Measurements from ENCODE around the gene SLC12A3. TPM values are rescaled to one million over a fixed set of nuclear protein-coding genes. Genes with fewer than 3 reads are reported as not detected.

SLC12A3 gene
- total RNA-seq (ENCODE audit: insufficient read depth, low replicate concordance), result 0.96 TPM

GRCh38 chr16:56864960-56865359, at the start of gene SLC12A3:
SLC12A3 (plus strand) TSS chr16:56865207; CDS start chr16:56865236, 29 bp downstream.
- DNase-seq (ENCODE audit: low spot score), result no peak

DNA sequence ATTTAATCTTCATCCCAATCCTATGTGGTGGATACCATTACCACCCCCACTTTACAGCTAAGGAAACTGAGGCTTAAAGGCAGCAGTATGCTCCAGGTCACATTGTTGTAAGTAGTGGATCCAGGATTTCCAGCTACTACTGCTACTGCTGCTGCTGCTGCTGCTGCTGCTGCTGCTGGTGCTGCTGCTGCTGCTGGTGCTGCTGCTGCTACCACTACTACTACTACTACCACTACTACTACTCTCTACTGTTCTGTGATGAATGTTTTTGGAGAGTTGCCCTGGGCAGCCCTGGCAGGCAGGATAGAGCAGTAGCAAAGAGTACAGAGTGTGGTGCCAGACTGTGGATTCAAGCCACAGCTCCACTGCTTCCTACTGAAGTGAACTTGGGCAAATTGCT, 49.3 kb upstream of the SLC12A3 start:
- no peak for DNase-seq (ENCODE audit: low spot score)

DNA sequence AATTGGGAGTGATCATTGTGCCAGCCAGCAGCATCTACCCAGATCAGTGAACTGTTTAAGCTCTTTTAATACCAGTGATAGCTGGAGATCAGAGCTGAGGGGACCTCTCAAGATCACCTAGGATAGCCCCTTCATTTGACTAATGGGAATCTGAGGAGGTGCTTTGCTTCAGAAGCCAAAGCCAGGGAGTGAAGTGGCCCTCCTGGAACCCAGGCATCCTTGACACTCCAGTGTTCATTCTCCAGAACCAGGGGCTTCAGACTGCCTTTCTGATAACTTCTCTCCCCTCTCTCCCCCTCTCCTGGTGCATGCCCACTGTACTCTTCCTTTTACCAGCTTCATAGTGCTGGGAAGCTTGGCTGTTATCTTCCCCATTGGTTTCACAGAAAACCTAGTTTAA, 48.0 kb upstream of the SLC12A3 start:
- no peak for DNase-seq (ENCODE audit: low spot score)

DNA sequence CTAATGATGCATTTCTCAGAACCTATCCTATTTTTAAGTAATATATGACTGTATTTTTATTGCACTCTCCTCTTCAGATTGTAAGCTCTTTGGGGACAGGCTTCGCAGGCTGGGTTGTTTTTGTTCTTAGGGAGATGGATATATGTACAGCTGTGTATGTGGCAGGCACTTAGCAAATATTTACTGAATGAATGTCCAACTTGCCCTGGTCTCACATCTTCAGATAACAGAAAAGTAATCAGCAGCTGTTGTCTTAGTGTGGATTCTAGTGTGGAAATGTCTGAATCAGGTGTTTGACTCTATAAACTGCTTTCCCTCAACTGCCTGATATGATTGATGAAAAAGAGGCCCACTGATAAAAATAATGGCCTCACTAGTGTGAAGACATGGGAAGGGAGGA, 47.1 kb upstream of the SLC12A3 start:
- DNase-seq (ENCODE audit: low spot score), result no peak

- no peak for DNase-seq (ENCODE audit: low spot score)
These were observed 41.8 kb upstream of the SLC12A3 start for GRCh38 chr16:56823081-56823733.

DNA sequence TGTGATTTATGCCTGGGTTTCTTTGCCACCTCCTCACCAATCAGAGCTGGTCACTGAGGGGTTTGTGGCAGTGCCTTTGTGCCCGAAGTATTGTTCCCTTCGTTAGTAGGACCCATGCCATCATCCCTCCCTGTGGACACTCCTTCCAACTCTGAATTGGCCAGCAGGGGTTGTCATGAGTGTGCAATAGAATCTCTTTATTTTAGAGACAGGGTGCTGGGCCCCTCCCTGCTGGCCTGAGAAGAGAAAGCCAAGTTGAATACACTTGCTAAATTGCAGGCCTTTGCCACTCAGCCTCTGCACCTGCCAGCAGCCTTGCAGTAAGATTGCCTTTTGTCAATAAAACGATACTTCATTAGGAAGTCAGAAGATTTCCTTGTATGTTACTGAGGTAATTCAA, 40.7 kb upstream of the SLC12A3 start:
- no peak for DNase-seq (ENCODE audit: low spot score)

DNA sequence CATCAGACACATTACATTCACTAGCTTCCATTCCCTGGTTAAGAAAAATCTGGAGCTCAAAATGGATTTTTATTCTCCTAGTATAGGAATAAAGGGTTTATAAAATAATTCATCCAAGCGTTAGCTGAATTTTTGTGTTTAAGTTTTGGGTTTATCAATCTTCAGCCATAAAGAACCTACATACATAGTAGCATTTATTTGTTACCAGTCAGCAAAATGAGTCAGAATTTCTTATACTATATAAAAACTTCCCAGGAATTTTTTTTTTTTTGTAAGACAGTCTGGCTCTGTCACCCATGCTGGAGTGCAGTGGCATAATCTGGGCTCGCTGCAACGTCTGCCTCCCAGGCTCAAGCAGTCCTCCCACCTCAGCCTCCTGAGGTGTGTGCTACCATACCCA, 40.2 kb upstream of the SLC12A3 start:
- DNase-seq (ENCODE audit: low spot score), result no peak

- no peak for DNase-seq (ENCODE audit: low spot score)
These were observed 39.2 kb upstream of the SLC12A3 start for GRCh38 chr16:56825826-56826225.

DNA sequence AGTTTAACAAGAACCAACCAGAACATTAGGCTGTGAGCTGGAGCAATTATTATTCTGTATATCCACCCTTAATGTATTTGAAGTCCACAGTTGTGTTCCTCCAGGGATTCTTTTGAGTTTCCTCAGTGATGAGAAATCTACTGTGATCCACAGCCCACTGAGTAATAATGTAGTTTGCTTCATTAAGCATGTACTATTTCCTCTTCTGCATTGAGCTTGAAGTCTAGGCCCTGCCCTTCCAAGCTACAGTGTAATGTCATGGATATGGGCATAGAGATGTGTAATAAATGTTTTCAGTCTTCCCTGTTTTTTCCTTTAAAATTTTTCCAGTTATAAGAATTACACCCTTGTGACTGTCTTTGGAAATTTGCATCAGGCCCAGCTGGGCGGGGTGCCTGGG, 36.4 kb upstream of the SLC12A3 start:
- no peak for DNase-seq (ENCODE audit: low spot score)

- DNase-seq (ENCODE audit: low spot score), result no peak
These were observed 34.3 kb upstream of the SLC12A3 start for GRCh38 chr16:56830669-56831068.

- no peak for DNase-seq (ENCODE audit: low spot score)
These were observed 32.2 kb upstream of the SLC12A3 start for GRCh38 chr16:56832768-56833167.

DNA sequence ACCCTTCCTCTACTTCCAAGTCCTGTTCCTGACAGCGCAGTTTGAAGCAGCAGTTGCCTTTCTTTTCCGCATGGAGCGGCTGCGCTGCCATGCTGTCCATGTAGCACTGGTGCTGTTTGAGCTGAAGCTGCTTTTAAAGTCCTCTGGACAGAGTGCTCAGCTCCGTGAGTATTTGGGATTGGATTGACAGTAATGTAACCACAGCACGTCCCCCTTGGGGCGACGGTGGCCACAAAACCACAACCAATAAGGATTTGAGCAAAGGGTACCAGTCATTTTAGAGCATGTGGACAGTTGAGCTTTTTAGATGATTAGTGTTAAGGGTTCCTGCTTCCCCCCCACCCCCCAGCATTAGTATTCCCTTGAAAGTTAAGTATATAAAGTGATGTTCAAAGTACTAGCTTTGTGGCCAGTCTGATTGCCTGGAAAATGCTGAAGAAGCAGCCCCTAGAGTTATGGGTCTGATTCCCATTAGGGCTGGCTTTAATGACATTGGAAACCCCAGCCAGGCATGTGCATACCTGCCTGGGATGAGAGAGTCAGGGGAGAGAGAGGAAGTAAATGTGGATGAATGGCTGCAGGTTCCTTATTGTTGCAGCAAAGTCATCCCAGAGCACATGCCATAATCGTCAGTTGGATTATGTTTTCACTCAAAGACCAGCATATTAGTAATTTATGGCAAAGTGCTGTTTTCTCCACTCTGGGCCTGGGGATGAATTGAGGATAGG, 31.6 kb upstream of the SLC12A3 start:
- DNase-seq (ENCODE audit: low spot score), result no peak

- DNase-seq (ENCODE audit: low spot score), result no peak
These were observed 29.7 kb upstream of the SLC12A3 start for GRCh38 chr16:56835320-56835719.

GRCh38 chr16:56836410-56837230, 28.4 kb upstream of the SLC12A3 start:
- no peak for DNase-seq (ENCODE audit: low spot score)

DNA sequence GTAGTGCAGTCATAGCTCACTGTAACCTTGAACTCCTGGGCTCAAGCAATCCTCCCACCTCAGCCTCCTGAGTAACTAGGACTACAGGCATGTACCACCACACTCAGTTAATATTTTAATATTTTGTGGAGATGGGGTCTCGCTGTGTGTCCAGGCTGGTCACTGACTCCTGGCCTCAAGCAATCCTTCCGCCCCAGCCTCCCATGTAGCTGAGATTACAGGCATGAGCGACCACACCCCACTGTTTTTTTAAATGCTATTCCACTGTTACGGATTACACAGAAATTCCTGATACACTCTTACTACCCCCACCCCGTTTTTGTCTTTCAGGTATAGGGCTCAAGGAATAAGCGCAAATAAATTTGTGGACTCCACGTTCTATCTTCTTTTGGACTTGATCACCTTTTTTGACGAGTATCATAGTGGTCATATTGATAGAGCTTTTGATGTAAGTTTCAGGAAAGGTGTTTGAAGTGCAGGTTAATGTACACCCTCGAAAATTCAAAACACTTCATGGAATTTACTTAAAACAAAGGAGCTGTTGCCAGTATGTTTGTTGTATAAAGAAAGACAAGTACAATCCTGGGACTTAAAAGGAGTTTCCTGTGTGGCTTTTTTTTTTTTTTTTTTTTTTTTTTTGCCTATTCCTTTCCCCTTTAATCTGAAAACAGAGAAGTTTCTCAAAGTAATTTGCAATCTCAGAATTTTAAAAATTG, 26.2 kb upstream of the SLC12A3 start:
- no peak for DNase-seq (ENCODE audit: low spot score)

GRCh38 chr16:56841233-56841632, 23.8 kb upstream of the SLC12A3 start:
- no peak for DNase-seq (ENCODE audit: low spot score)

DNA sequence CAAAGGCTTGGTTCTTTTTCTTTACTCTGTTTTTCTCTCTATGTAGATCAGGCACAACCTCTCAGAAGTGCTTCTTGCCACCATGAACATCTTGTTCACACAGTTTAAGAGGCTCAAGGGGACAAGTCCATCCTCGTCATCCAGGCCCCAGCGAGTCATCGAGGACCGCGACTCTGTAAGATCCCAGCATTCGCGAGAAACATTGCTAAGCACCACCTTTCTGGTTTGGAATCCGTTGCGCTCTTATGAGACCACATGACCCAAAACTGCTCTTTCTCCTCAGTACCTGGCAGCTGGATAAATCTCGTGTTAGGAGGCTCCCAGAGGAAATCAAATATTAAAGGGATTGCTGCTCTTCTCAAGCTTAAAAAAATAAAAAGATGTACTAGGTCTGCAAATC, 23.3 kb upstream of the SLC12A3 start:
- DNase-seq (ENCODE audit: low spot score), result no peak

DNA sequence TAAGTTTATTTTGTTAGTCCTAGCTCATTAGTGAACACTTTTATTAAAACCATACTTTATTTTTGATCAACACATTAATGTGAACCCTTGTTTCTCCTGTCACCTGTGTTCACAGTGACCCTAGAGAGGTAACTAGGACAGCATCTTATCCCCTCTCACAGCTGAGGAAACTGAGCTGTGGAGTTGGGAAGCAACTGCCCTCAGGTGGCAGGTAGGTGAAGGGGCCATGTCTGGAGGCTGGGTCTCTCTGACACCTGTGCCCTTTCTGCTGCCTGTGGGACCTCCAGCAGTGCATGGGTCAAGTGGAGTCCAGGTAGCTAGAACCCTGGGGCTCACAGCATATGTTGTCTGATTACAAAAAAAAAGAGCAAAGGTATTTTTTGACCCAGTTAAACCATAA, 22.9 kb upstream of the SLC12A3 start:
- no peak for DNase-seq (ENCODE audit: low spot score)

DNA sequence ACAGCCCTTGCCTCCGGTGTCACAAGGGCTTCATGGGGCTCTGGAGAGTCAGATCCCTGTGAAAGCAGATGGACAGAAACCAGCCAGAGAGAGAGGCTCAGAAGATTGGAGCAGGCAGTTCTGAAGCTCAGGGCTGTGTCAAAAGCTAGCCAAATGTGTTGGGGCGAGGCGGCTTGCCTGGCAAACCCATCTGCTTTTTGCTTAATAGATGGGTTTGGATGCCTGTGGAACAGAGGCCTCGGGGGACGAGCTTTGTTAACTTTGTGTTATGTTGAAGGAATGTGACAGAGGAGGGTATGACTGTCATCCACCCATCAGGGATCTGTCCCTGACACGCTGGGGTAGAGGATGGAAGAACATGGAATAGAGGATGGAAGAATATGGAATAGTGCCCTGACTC, 21.0 kb upstream of the SLC12A3 start:
- DNase-seq (ENCODE audit: low spot score), result no peak

DNA sequence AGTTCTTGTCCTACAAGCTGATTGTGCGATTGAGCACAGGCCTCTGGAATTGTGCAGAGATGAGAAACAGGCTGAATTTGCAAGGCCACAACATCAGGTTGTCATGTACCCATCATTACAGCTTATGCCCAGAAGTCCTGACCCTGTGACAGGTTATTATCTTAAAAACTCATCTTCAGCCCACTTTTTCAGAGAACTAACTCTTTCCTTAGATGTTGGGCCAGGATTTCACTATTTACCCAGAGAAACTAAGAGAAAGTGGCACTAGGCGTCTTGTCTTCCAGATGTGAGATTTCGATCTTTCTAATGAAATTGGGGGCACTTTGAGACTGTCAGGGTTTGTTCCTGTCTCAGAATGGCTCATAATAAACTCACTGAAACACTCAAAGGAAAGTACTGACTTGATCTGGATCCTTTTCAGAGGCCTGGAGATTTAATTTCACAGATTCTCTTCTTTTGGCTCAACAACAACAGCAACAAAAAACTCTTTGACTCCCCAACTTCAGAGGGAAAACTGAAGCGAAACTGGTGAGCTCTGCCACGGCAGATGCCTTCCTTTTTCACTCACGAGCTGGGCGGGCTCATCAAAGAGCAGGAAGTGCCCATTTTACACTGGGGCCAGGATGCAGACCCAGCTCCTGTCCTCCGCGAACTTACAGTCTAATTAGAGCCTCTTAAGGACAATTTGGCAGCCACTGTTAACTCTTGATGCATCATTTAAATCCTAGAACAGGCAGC, 17.7 kb upstream of the SLC12A3 start:
- peak; percentile 69 for DNase-seq (ENCODE audit: low spot score)

Data from umbilical cord (tissue), 2 donors.